ENCODE results near the gene SHTN1. TPM values are rescaled to one million over a fixed set of nuclear protein-coding genes. Genes with fewer than 3 reads are reported as not detected.

Gene SHTN1
- total RNA-seq, 6 donors from 2014 or later = 32.3 to 67.9 (median 37.2) TPM

GRCh38 chr10:116892907-116893685 lies 111.9 kb downstream of the SHTN1 start:
- Histone ChIP-seq H3K27me3 (no peaks in the 10 kb centered on the region), H3K4me1 (peaks cover 0 to 6% (median 2%) of the 10 kb centered on the region in 4 donors), H3K27ac (no peak overlapping the region), H3K36me3 (no peaks in the 10 kb centered on the region), H3K4me3 (no peak overlapping the region), H3K9me3 (no peaks in the 10 kb centered on the region)
- TF ChIP-seq CTCF (IDR thresholded peaks at IDR 0.05) (no peak), POLR2A (IDR thresholded peaks at IDR 0.05) (no peak)
- DNase-seq (no peak), ATAC-seq (ENCODE audit: low FRiP score in 2 of 2) (no peak)
- 20 to 21% methylated on average over 11 of the region's 11 CpGs for WGBS, 2 donors

GRCh38 chr10:116891208-116891607 lies 113.8 kb downstream of the SHTN1 start:
- no peak overlapping the region for H3K4me3 ChIP-seq
- no peaks in the 10 kb centered on the region for H3K27me3 ChIP-seq
- no peaks in the 10 kb centered on the region for H3K9me3 ChIP-seq
- ATAC-seq (ENCODE audit: low FRiP score in 2 of 2) (peak in 1 of 2 donors; percentile 59), DNase-seq (no peak)
- TF ChIP-seq POLR2A (IDR thresholded peaks at IDR 0.05) (no peak), CTCF (IDR thresholded peaks at IDR 0.05) (no peak), POLR2AphosphoS5 (IDR thresholded peaks at IDR 0.05) (no peak), EP300 (IDR thresholded peaks at IDR 0.05) (no peak)
- H3K27ac ChIP-seq = no peak overlapping the region
- 29 to 30% methylated on average over 7 of the region's 7 CpGs for WGBS, 2 donors
- peaks cover 0 to 7% (median 2%) of the 10 kb centered on the region in 4 donors for H3K4me1 ChIP-seq
- H3K36me3 ChIP-seq = no peaks in the 10 kb centered on the region

- Histone ChIP-seq H3K27ac (no peak overlapping the region), H3K4me3 (no peak overlapping the region), H3K36me3 (no peaks in the 10 kb centered on the region), H3K4me1 (peaks cover 0 to 7% (median 2%) of the 10 kb centered on the region in 4 donors), H3K9me3 (no peaks in the 10 kb centered on the region), H3K27me3 (no peaks in the 10 kb centered on the region)
- TF ChIP-seq EP300 (IDR thresholded peaks at IDR 0.05) = no peak
- TF ChIP-seq POLR2A (IDR thresholded peaks at IDR 0.05) = no peak
- no peak for TF ChIP-seq CTCF (IDR thresholded peaks at IDR 0.05)
- TF ChIP-seq POLR2AphosphoS5 (IDR thresholded peaks at IDR 0.05) = no peak
- 62 to 85% methylated on average over 3 of the region's 3 CpGs for WGBS, 2 donors
- no peak for DNase-seq
- no peak for ATAC-seq (ENCODE audit: low FRiP score in 2 of 2)
These were observed 115.9 kb downstream of the SHTN1 start for GRCh38 chr10:116889066-116889465.

- Histone ChIP-seq H3K27ac (no peak overlapping the region), H3K4me3 (no peak overlapping the region), H3K36me3 (no peaks in the 10 kb centered on the region), H3K4me1 (peaks cover 0 to 7% (median 2%) of the 10 kb centered on the region in 4 donors), H3K27me3 (no peaks in the 10 kb centered on the region), H3K9me3 (no peaks in the 10 kb centered on the region)
- ATAC-seq (ENCODE audit: low FRiP score in 2 of 2) (peak; percentile 80 to 85), DNase-seq (peak in 1 of 2 donors; percentile 80)
- TF ChIP-seq CTCF (IDR thresholded peaks at IDR 0.05) (no peak), POLR2AphosphoS5 (IDR thresholded peaks at IDR 0.05) (no peak), EP300 (IDR thresholded peaks at IDR 0.05) (no peak), POLR2A (IDR thresholded peaks at IDR 0.05) (no peak)
- WGBS, 2 donors = 58% methylated on average over 7 of the region's 7 CpGs
These were observed 116.5 kb downstream of the SHTN1 start for GRCh38 chr10:116888380-116889055.
